ENCODE results near the gene REEP1. TPM values are rescaled to one million over a fixed set of nuclear protein-coding genes. Genes with fewer than 3 reads are reported as not detected.

The REEP1 gene
- polyA plus RNA-seq, 2 of the 4 experiments (the other 2 are of a cell fraction), result 0.30 to 0.45 TPM

DNA sequence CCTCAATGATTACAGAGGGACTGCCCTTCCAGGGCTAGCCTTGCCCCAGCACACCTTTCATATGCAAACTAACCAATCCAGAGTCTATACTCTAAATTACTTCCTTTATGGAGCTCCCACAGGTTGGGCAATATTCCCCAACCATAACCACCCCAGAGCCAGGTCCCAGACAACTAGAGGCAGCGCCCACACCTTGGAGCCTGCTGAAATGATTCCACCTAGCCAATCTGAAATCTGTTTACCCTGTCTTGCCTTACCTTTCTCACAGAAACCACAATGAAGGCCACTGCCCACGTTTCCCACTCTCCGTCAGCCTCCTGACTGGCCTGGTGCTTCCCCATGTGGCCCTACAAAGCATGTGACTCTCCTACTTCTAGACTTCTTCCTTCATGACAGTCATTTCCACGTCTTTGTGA, 62.0 kb downstream of the REEP1 start:
- Histone ChIP-seq H3K4me3 (no peak overlapping the region), H3K4me1 (peaks cover 14% of the 10 kb centered on the region), H3K9me3 (peaks cover 25% of the 10 kb centered on the region), H3K4me2 (peak overlapping the region; percentile 41; the same call in 1 of the 3 replicates), H3K27ac (no peak overlapping the region)
- ChIA-PET POLR2A (no interaction called here), CTCF (interaction anchor here (1.0 to 1.5 kb wide), 2 partner anchors 11 to 146 kb away, joined by 3 read pairs; no protein-coding TSS in a partner anchor)
- ATAC-seq (no peak), DNase-seq (ENCODE audit: low read depth in 1 of 2, low spot score in 1 of 2) (no peak), FAIRE-seq (no peak)
- 60% methylated on average over 4 of the region's 4 CpGs for WGBS (ENCODE audit: missing lambda C conversion rate)
- TF ChIP-seq ZC3H11A (IDR thresholded peaks at IDR 0.05) (no peak), EP300 (IDR thresholded peaks at IDR 0.05) (no peak), RARB (CRISPR knock-in tag; IDR thresholded peaks at IDR 0.05) (no peak), HOXB13 (CRISPR knock-in tag; IDR thresholded peaks at IDR 0.05; ENCODE audit: low read depth) (no peak), ZFP36 (IDR thresholded peaks at IDR 0.05; ENCODE audit: borderline replicate concordance, partially characterized antibody) (no peak), ZNF302 (CRISPR knock-in tag; IDR thresholded peaks at IDR 0.05) (no peak), BHLHE40 (IDR thresholded peaks at IDR 0.05; ENCODE audit: low read depth, low read length) (no peak), TP53 (CRISPR knock-in tag; IDR thresholded peaks at IDR 0.05) (no peak), CBX2 (IDR thresholded peaks at IDR 0.05; ENCODE audit: borderline replicate concordance, low read depth) (no peak)
- TF ChIP-seq, protein P1, sequence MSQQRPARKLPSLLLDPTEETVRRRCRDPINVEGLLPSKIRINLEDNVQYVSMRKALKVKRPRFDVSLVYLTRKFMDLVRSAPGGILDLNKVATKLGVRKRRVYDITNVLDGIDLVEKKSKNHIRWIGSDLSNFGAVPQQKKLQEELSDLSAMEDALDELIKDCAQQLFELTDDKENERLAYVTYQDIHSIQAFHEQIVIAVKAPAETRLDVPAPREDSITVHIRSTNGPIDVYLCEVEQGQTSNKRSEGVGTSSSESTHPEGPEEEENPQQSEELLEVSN (IDR thresholded peaks at IDR 0.05; ENCODE audit: borderline replicate concordance, low read depth), result no peak

DNA sequence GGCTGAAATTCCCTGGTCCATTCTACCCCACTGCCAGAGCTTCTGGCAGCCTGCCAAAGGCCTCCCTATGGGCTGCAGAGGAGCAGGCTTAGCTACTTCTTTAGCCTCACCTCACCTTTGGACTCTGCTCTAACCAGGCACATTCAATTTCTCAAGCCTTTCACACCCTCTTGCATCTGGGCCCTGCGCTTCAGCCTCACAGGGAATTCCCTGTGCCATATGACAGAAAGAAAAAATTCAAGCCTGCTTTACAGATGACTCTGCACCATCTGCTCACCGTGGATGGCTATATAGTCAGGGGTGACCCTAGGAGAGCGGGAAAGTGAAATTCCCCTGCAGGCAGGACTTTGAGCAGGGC, 62.5 kb downstream of the REEP1 start:
- peak; percentile 33 to 59; a peak in 4 of 6 replicates for ATAC-seq
- no peak for DNase-seq (ENCODE audit: low read depth in 1 of 2, low spot score in 1 of 2)
- Histone ChIP-seq H3K4me1 (peaks cover 14% of the 10 kb centered on the region), H3K27ac (0 out of 6 replicates have a peak overlapping the region, but pooled peaks of 1 of the 2 experiments have one; percentile 23), H3K4me3 (no peak overlapping the region), H3K9me3 (peaks cover 30% of the 10 kb centered on the region), H3K4me2 (peak overlapping the region; percentile 41)
- no peak for FAIRE-seq
- ChIA-PET CTCF (interaction anchor here (0.9 to 1.5 kb wide), 3 partner anchors 8 to 146 kb away, joined by 3 read pairs; no protein-coding TSS in a partner anchor), POLR2A (interaction anchor here (0.5 kb wide), 1 partner anchor 167 kb away, joined by 4 read pairs; no protein-coding TSS in a partner anchor)
- 72% methylated on average over 3 of the region's 3 CpGs for WGBS (ENCODE audit: missing lambda C conversion rate)
- TF ChIP-seq, protein P2, sequence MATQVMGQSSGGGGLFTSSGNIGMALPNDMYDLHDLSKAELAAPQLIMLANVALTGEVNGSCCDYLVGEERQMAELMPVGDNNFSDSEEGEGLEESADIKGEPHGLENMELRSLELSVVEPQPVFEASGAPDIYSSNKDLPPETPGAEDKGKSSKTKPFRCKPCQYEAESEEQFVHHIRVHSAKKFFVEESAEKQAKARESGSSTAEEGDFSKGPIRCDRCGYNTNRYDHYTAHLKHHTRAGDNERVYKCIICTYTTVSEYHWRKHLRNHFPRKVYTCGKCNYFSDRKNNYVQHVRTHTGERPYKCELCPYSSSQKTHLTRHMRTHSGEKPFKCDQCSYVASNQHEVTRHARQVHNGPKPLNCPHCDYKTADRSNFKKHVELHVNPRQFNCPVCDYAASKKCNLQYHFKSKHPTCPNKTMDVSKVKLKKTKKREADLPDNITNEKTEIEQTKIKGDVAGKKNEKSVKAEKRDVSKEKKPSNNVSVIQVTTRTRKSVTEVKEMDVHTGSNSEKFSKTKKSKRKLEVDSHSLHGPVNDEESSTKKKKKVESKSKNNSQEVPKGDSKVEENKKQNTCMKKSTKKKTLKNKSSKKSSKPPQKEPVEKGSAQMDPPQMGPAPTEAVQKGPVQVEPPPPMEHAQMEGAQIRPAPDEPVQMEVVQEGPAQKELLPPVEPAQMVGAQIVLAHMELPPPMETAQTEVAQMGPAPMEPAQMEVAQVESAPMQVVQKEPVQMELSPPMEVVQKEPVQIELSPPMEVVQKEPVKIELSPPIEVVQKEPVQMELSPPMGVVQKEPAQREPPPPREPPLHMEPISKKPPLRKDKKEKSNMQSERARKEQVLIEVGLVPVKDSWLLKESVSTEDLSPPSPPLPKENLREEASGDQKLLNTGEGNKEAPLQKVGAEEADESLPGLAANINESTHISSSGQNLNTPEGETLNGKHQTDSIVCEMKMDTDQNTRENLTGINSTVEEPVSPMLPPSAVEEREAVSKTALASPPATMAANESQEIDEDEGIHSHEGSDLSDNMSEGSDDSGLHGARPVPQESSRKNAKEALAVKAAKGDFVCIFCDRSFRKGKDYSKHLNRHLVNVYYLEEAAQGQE (IDR thresholded peaks at IDR 0.05), result no peak
- TF ChIP-seq PHF8 (IDR thresholded peaks at IDR 0.05; ENCODE audit: borderline replicate concordance, low read depth), result no peak
- TF ChIP-seq CHD2 (IDR thresholded peaks at IDR 0.05; ENCODE audit: low read length, partially characterized antibody), result no peak
- TF ChIP-seq POLR2A (IDR thresholded peaks at IDR 0.05; ENCODE audit: low read length), result no peak
- TF ChIP-seq RFX5 (IDR thresholded peaks at IDR 0.05), result no peak
- TF ChIP-seq MYC (IDR thresholded peaks at IDR 0.05; ENCODE audit: borderline replicate concordance, low read length), result no peak
- TF ChIP-seq NFE2L2 (conservative IDR thresholded peaks at IDR 0.05; ENCODE audit: low read length), result no peak
- TF ChIP-seq, protein P3, sequence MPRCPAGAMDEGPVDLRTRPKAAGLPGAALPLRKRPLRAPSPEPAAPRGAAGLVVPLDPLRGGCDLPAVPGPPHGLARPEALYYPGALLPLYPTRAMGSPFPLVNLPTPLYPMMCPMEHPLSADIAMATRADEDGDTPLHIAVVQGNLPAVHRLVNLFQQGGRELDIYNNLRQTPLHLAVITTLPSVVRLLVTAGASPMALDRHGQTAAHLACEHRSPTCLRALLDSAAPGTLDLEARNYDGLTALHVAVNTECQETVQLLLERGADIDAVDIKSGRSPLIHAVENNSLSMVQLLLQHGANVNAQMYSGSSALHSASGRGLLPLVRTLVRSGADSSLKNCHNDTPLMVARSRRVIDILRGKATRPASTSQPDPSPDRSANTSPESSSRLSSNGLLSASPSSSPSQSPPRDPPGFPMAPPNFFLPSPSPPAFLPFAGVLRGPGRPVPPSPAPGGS (IDR thresholded peaks at IDR 0.05), result no peak
- TF ChIP-seq FOSL2 (IDR thresholded peaks at IDR 0.05), result no peak
- no peak for TF ChIP-seq FOSL2 (CRISPR knock-in tag; IDR thresholded peaks at IDR 0.05)
- TF ChIP-seq KDM5A (IDR thresholded peaks at IDR 0.05), result no peak
- TF ChIP-seq, protein P1 (IDR thresholded peaks at IDR 0.05; ENCODE audit: borderline replicate concordance, low read depth), result no peak
- TF ChIP-seq SREBF2 (IDR thresholded peaks at IDR 0.05), result no peak
- TF ChIP-seq EHMT2 (IDR thresholded peaks at IDR 0.05; ENCODE audit: low read depth), result no peak
- TF ChIP-seq, protein P4, sequence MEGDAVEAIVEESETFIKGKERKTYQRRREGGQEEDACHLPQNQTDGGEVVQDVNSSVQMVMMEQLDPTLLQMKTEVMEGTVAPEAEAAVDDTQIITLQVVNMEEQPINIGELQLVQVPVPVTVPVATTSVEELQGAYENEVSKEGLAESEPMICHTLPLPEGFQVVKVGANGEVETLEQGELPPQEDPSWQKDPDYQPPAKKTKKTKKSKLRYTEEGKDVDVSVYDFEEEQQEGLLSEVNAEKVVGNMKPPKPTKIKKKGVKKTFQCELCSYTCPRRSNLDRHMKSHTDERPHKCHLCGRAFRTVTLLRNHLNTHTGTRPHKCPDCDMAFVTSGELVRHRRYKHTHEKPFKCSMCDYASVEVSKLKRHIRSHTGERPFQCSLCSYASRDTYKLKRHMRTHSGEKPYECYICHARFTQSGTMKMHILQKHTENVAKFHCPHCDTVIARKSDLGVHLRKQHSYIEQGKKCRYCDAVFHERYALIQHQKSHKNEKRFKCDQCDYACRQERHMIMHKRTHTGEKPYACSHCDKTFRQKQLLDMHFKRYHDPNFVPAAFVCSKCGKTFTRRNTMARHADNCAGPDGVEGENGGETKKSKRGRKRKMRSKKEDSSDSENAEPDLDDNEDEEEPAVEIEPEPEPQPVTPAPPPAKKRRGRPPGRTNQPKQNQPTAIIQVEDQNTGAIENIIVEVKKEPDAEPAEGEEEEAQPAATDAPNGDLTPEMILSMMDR (IDR thresholded peaks at IDR 0.05), result no peak
- no peak for TF ChIP-seq RARB (CRISPR knock-in tag; IDR thresholded peaks at IDR 0.05)
- no peak for TF ChIP-seq SMC3 (IDR thresholded peaks at IDR 0.05)
- no peak for TF ChIP-seq MAZ (IDR thresholded peaks at IDR 0.05; ENCODE audit: borderline replicate concordance, low read depth, low read length)
- no peak for TF ChIP-seq HEYL (CRISPR knock-in tag; IDR thresholded peaks at IDR 0.05)
- TF ChIP-seq FOXS1 (CRISPR knock-in tag; IDR thresholded peaks at IDR 0.05), result no peak
- TF ChIP-seq, protein P5, sequence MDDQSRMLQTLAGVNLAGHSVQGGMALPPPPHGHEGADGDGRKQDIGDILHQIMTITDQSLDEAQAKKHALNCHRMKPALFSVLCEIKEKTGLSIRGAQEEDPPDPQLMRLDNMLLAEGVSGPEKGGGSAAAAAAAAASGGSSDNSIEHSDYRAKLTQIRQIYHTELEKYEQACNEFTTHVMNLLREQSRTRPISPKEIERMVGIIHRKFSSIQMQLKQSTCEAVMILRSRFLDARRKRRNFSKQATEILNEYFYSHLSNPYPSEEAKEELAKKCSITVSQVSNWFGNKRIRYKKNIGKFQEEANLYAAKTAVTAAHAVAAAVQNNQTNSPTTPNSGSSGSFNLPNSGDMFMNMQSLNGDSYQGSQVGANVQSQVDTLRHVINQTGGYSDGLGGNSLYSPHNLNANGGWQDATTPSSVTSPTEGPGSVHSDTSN (IDR thresholded peaks at IDR 0.05), result no peak
